ENCODE data around the gene C12orf56. TPM values are rescaled to one million over a fixed set of nuclear protein-coding genes. Genes with fewer than 3 reads are reported as not detected.

C12orf56 gene
- total and polyA plus RNA-seq, 4 donors, result 0.08 to 0.47 (median 0.24) TPM; not detected in 1

DNA sequence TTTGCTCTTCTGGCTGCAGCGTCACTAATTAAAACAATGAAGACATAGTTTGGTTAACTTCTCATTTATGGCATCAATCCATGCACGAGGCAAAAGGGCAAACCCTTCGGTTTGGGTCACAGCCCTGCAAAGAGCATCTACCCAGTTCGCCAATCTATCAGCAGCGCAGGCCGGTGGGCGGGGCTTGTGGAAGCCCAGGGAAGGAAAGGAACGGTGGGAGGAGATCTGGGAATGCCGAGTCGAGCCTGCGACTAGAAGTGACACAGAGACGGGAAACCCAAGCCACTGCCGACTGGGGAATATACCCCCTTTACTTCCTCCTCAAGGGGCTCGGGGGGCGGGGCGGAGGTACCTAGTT is 168.9 kb downstream of the C12orf56 start:
- Histone ChIP-seq H3K4me1 (ENCODE audit: control insufficient read depth in 4 of 4, insufficient read depth in 4 of 4, low read length in 3 of 4) (peaks cover 0 to 11% (median 8%) of the 10 kb centered on the region in 4 donors), H3K9ac (ENCODE audit: low read depth in 1 of 2, low read length in 2 of 2) (peak overlapping the region; percentile 68 to 75), H3K4me3 (ENCODE audit: low read depth in 1 of 3, low read length in 3 of 3) (peak overlapping the region; percentile 72 to 81 (median 80)), H3K9me3 (ENCODE audit: control insufficient read depth in 4 of 4, low read length in 3 of 4) (no peaks in the 10 kb centered on the region), H3K27ac (ENCODE audit: low read depth in 1 of 2, low read length in 2 of 2) (peak overlapping the region; percentile 90 to 91), H3K27me3 (ENCODE audit: control insufficient read depth in 4 of 4, insufficient read depth in 4 of 4, low read length in 3 of 4) (no peaks in the 10 kb centered on the region), H3K36me3 (ENCODE audit: control insufficient read depth in 4 of 4, insufficient read depth in 3 of 4, low read depth in 1 of 4, low read length in 3 of 4) (no peaks in the 10 kb centered on the region)
- TF ChIP-seq, protein P1, sequence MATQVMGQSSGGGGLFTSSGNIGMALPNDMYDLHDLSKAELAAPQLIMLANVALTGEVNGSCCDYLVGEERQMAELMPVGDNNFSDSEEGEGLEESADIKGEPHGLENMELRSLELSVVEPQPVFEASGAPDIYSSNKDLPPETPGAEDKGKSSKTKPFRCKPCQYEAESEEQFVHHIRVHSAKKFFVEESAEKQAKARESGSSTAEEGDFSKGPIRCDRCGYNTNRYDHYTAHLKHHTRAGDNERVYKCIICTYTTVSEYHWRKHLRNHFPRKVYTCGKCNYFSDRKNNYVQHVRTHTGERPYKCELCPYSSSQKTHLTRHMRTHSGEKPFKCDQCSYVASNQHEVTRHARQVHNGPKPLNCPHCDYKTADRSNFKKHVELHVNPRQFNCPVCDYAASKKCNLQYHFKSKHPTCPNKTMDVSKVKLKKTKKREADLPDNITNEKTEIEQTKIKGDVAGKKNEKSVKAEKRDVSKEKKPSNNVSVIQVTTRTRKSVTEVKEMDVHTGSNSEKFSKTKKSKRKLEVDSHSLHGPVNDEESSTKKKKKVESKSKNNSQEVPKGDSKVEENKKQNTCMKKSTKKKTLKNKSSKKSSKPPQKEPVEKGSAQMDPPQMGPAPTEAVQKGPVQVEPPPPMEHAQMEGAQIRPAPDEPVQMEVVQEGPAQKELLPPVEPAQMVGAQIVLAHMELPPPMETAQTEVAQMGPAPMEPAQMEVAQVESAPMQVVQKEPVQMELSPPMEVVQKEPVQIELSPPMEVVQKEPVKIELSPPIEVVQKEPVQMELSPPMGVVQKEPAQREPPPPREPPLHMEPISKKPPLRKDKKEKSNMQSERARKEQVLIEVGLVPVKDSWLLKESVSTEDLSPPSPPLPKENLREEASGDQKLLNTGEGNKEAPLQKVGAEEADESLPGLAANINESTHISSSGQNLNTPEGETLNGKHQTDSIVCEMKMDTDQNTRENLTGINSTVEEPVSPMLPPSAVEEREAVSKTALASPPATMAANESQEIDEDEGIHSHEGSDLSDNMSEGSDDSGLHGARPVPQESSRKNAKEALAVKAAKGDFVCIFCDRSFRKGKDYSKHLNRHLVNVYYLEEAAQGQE (IDR thresholded peaks at IDR 0.05), result peak; percentile 68
- TF ChIP-seq GABPA (IDR thresholded peaks at IDR 0.05 in 1 of 2, conservative IDR thresholded peaks at IDR 0.05 in 1 of 2) (no peak), SP1 (IDR thresholded peaks at IDR 0.05) (peak; percentile 54), HNF4A (conservative IDR thresholded peaks at IDR 0.05) (peak; percentile 43 to 55), RAD21 (IDR thresholded peaks at IDR 0.05) (peak in 1 of 2 donors; percentile 42), ZBTB33 (IDR thresholded peaks at IDR 0.05) (no peak), TAF1 (conservative IDR thresholded peaks at IDR 0.05) (peak; percentile 62), MAX (IDR thresholded peaks at IDR 0.05) (no peak), RXRA (IDR thresholded peaks at IDR 0.05) (peak; percentile 58 to 72)
- TF ChIP-seq, protein P2, sequence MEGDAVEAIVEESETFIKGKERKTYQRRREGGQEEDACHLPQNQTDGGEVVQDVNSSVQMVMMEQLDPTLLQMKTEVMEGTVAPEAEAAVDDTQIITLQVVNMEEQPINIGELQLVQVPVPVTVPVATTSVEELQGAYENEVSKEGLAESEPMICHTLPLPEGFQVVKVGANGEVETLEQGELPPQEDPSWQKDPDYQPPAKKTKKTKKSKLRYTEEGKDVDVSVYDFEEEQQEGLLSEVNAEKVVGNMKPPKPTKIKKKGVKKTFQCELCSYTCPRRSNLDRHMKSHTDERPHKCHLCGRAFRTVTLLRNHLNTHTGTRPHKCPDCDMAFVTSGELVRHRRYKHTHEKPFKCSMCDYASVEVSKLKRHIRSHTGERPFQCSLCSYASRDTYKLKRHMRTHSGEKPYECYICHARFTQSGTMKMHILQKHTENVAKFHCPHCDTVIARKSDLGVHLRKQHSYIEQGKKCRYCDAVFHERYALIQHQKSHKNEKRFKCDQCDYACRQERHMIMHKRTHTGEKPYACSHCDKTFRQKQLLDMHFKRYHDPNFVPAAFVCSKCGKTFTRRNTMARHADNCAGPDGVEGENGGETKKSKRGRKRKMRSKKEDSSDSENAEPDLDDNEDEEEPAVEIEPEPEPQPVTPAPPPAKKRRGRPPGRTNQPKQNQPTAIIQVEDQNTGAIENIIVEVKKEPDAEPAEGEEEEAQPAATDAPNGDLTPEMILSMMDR (IDR thresholded peaks at IDR 0.05; ENCODE audit: low read depth, low read length, missing input control), result no peak
- under 1% methylated on average over 16 of the region's 16 CpGs for WGBS
- DNase-seq (ENCODE audit: low spot score), result peak; percentile 78

GRCh38 chr12:64220046-64220445 is 170.5 kb downstream of the C12orf56 start:
- no peak overlapping the region for H3K27ac ChIP-seq (ENCODE audit: low read depth in 1 of 2, low read length in 2 of 2)
- no peaks in the 10 kb centered on the region for H3K27me3 ChIP-seq (ENCODE audit: control insufficient read depth in 4 of 4, insufficient read depth in 4 of 4, low read length in 3 of 4)
- H3K4me1 ChIP-seq (ENCODE audit: control insufficient read depth in 4 of 4, insufficient read depth in 4 of 4, low read length in 3 of 4), result peaks cover 0 to 11% (median 8%) of the 10 kb centered on the region in 4 donors
- DNase-seq (ENCODE audit: low spot score), result no peak
- no peaks in the 10 kb centered on the region for H3K9me3 ChIP-seq (ENCODE audit: control insufficient read depth in 4 of 4, low read length in 3 of 4)
- 97% methylated on average over 3 of the region's 3 CpGs for WGBS
- peaks cover 0 to 4% (median 0%) of the 10 kb centered on the region in 4 donors for H3K36me3 ChIP-seq (ENCODE audit: control insufficient read depth in 4 of 4, insufficient read depth in 3 of 4, low read depth in 1 of 4, low read length in 3 of 4)
- no peak overlapping the region for H3K4me3 ChIP-seq (ENCODE audit: low read depth in 1 of 3, low read length in 3 of 3)
- TF ChIP-seq ATF3 (IDR thresholded peaks at IDR 0.05), result no peak
- TF ChIP-seq YY1 (IDR thresholded peaks at IDR 0.05), result no peak
- TF ChIP-seq, protein P2 (IDR thresholded peaks at IDR 0.05; ENCODE audit: low read depth, low read length, missing input control), result no peak
- H3K9ac ChIP-seq (ENCODE audit: low read depth in 1 of 2, low read length in 2 of 2), result no peak overlapping the region
